Frontal cortex (tissue), 4 donors: ENCODE data around the gene SLC22A4. TPM values are rescaled to one million over a fixed set of nuclear protein-coding genes. Genes with fewer than 3 reads are reported as not detected.

ENCODE experiments used
- DNase-seq, 2 donors: peaks; one replicate each; pipeline ENCODE4 v3.0.0; 2012; ENCODE audit warnings: low spot score in 2 of 2
- FAIRE-seq: peaks from 2 replicates; lab custom pipeline; 2012; peaks lifted over from hg19 to GRCh38; lab: Jason Lieb, UNC
- total RNA-seq: library from RNA; depleted of rRNA; stranded (reverse); fragments of >200 nt; gene quantifications from one replicate; pipeline ENCODE4 v1.2.3, GENCODE V29; 2014
- donor health status: control.
- donor health status: control.
- donor health status: control.

Gene SLC22A4
- total RNA-seq, 1 donor from 2014 or later = 1.6 TPM

GRCh38 chr5:132261881-132262845 lies 32.0 kb upstream of the SLC22A4 start:
- no peak for DNase-seq
- FAIRE-seq = no peak

GRCh38 chr5:132262882-132263547 lies 31.2 kb upstream of the SLC22A4 start:
- DNase-seq (no peak), FAIRE-seq (no peak)

- FAIRE-seq (no peak), DNase-seq (no peak)
Observed at GRCh38 chr5:132263548-132264261, 30.5 kb upstream of the SLC22A4 start.

- FAIRE-seq (no peak), DNase-seq (no peak)
Observed at GRCh38 chr5:132264546-132265335, 29.5 kb upstream of the SLC22A4 start.

GRCh38 chr5:132265336-132266030 lies 28.7 kb upstream of the SLC22A4 start:
- no peak for FAIRE-seq
- no peak for DNase-seq

GRCh38 chr5:132266031-132266835 lies 28.0 kb upstream of the SLC22A4 start:
- no peak for FAIRE-seq

GRCh38 chr5:132266836-132267160 lies 27.4 kb upstream of the SLC22A4 start:
- FAIRE-seq (no peak), DNase-seq (no peak)

More at GRCh38 chr5:132266031-132266835, 28.0 kb upstream of the SLC22A4 start:
- no peak for DNase-seq

GRCh38 chr5:132267166-132267739 lies 26.9 kb upstream of the SLC22A4 start:
- no peak for DNase-seq
- no peak for FAIRE-seq

GRCh38 chr5:132267931-132268768 lies 26.0 kb upstream of the SLC22A4 start:
- FAIRE-seq (no peak), DNase-seq (no peak)

- FAIRE-seq (no peak), DNase-seq (no peak)
Observed at GRCh38 chr5:132268769-132269551, 25.2 kb upstream of the SLC22A4 start.

GRCh38 chr5:132269635-132270334 lies 24.4 kb upstream of the SLC22A4 start:
- no peak for FAIRE-seq
- DNase-seq = no peak

GRCh38 chr5:132270335-132270665 lies 23.9 kb upstream of the SLC22A4 start:
- DNase-seq = no peak

GRCh38 chr5:132270706-132271105 lies 23.5 kb upstream of the SLC22A4 start:
- no peak for FAIRE-seq
- DNase-seq = no peak

More at GRCh38 chr5:132270335-132270665, 23.9 kb upstream of the SLC22A4 start:
- no peak for FAIRE-seq

- DNase-seq = no peak
- FAIRE-seq = no peak
Observed at GRCh38 chr5:132271251-132272246, 22.6 kb upstream of the SLC22A4 start.
